Astrocyte (in vitro differentiated cells and primary cell): ENCODE data around the gene ARPC4. TPM values are rescaled to one million over a fixed set of nuclear protein-coding genes. Genes with fewer than 3 reads are reported as not detected.
A peak's percentile ranks its signal among the peaks of the same experiment; 100 is the strongest.

ENCODE experiments used
- DNase-seq: peaks from one replicate; pipeline ENCODE4 v3.0.0-alpha.2; 2010; ENCODE audit warnings: low read depth
- FAIRE-seq: peaks from 2 replicates; lab custom pipeline; 2011; peaks lifted over from hg19 to GRCh38; lab: Jason Lieb, UNC
- H2AFZ ChIP-seq: 2 replicates; pipeline ENCODE4 v1.6.0; 2012; ENCODE audit warnings: low read depth, low read length, inconsistent platforms
- H3K27ac ChIP-seq: 2 replicates; pipeline ENCODE4 v1.5.1; 2011; ENCODE audit warnings: low read depth, low read length, inconsistent platforms
- H3K27me3 ChIP-seq: 2 replicates; pipeline ENCODE4 v1.6.0; 2011; ENCODE audit warnings: low read length, inconsistent platforms; ENCODE audit not compliant: insufficient read depth
- H3K36me3 ChIP-seq: 2 replicates; pipeline ENCODE4 v1.5.1; 2011; ENCODE audit warnings: low read length, inconsistent platforms; ENCODE audit not compliant: insufficient read depth
- H3K4me1 ChIP-seq: 2 replicates; pipeline ENCODE4 v1.5.1; 2011; ENCODE audit warnings: low read length, inconsistent platforms; ENCODE audit not compliant: insufficient read depth
- H3K4me2 ChIP-seq: 2 replicates; pipeline ENCODE4 v1.6.0; 2012; ENCODE audit warnings: low read length, inconsistent platforms
- H3K4me3 ChIP-seq: 2 replicates; pipeline ENCODE4 v1.5.1; 2011; ENCODE audit warnings: low read depth, mild to moderate bottlenecking, low read length, inconsistent platforms; ENCODE audit not compliant: insufficient read depth
- H3K79me2 ChIP-seq: 2 replicates; pipeline ENCODE4 v1.6.0; 2012; ENCODE audit warnings: mild to moderate bottlenecking, low read length, inconsistent platforms; ENCODE audit not compliant: insufficient read depth
- H3K9ac ChIP-seq: 2 replicates; pipeline ENCODE4 v1.6.0; 2012; ENCODE audit warnings: mild to moderate bottlenecking, low read length, inconsistent platforms
- H3K9me3 ChIP-seq: 2 replicates; pipeline ENCODE4 v1.5.1; 2012; ENCODE audit warnings: low read depth, mild to moderate bottlenecking, low read length, inconsistent platforms; ENCODE audit not compliant: insufficient read depth
- H4K20me1 ChIP-seq: 2 replicates; pipeline ENCODE4 v1.6.0; 2012; ENCODE audit warnings: low read length, inconsistent platforms; ENCODE audit not compliant: insufficient read depth
- H3K27ac Mint-ChIP-seq: one replicate; pipeline ENCODE4 v1.8.0; 2021; ENCODE audit warnings: mild to moderate bottlenecking, mixed read lengths; ENCODE audit not compliant: unreplicated experiment
- H3K27me3 Mint-ChIP-seq: one replicate; pipeline ENCODE4 v1.8.0; 2021; ENCODE audit warnings: low read depth, mixed read lengths; ENCODE audit not compliant: unreplicated experiment
- H3K36me3 Mint-ChIP-seq: one replicate; pipeline ENCODE4 v1.8.0; 2021; ENCODE audit warnings: low read depth, mixed read lengths; ENCODE audit not compliant: unreplicated experiment
- H3K4me1 Mint-ChIP-seq: one replicate; pipeline ENCODE4 v1.8.0; 2021; ENCODE audit warnings: low read depth, mixed read lengths; ENCODE audit not compliant: unreplicated experiment
- H3K4me3 Mint-ChIP-seq: one replicate; pipeline ENCODE4 v1.8.0; 2021; ENCODE audit warnings: mild to moderate bottlenecking, moderate library complexity, mixed read lengths; ENCODE audit not compliant: unreplicated experiment
- H3K9me3 Mint-ChIP-seq: one replicate; pipeline ENCODE4 v1.8.0; 2021; ENCODE audit warnings: mild to moderate bottlenecking, mixed read lengths; ENCODE audit not compliant: unreplicated experiment
- EZH2 ChIP-seq: IDR thresholded peaks from 2 replicates; pipeline ENCODE4 v1.6.1; 2012; ENCODE audit warnings: mild to moderate bottlenecking, low read length, inconsistent platforms; ENCODE audit not compliant: insufficient read depth
- total RNA-seq: library from RNA; stranded (reverse); gene quantifications from 2 replicates; pipeline ENCODE4 v1.2.1, GENCODE V29; 2021
- TF ChIP-seq, protein P1 (sequence below): IDR thresholded peaks from 2 replicates; pipeline ENCODE4 v1.5.1; 2011; ENCODE audit warnings: low read depth, mild to moderate bottlenecking, inconsistent platforms, low read length, moderate library complexity; ENCODE audit not compliant: insufficient read depth

ARPC4 gene
- total RNA-seq, 1 donor from 2014 or later, result 205 TPM

DNA sequence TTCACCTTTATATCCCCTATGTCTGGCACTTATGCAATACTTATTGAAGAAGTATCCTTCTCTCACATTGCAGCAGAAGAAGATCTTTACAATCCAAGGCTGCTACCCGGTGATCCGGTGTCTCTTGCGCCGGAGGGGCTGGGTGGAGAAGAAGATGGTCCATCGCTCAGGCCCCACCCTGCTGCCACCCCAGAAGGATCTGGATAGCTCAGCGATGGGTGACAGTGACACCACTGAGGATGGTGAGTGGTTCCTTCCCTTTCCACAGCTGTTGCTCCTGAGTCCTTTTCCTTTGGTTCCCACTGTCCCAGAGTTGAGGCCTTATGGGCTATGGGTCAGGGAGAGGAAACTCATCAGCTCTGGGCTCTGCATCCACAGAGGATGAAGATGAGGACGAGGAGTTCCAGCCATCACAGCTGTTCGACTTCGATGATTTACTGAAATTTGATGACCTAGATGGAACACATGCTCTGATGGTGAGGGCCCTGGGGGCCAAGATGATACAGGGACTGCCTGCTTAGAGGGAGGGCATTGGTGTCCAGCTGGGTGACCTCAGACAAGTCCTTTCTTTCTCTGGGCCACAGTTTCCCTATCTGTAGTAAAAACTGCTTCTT, 20.1 kb downstream of the ARPC4 start:
- H2AFZ ChIP-seq, result no peak overlapping the region
- Mint-ChIP-seq H3K36me3 (peaks cover 12% of the 10 kb centered on the region), H3K27me3 (no peaks in the 10 kb centered on the region), H3K9me3 (no peaks in the 10 kb centered on the region), H3K27ac (no peak overlapping the region), H3K4me1 (peaks cover 21% of the 10 kb centered on the region), H3K4me3 (no peak overlapping the region)
- H3K79me2 ChIP-seq, result no peaks in the 10 kb centered on the region
- peaks cover 11% of the 10 kb centered on the region for H3K4me1 ChIP-seq
- H3K4me3 ChIP-seq, result no peak overlapping the region
- H3K36me3 ChIP-seq, result no peaks in the 10 kb centered on the region
- DNase-seq, result no peak
- no peak for TF ChIP-seq EZH2
- TF ChIP-seq, protein P1, sequence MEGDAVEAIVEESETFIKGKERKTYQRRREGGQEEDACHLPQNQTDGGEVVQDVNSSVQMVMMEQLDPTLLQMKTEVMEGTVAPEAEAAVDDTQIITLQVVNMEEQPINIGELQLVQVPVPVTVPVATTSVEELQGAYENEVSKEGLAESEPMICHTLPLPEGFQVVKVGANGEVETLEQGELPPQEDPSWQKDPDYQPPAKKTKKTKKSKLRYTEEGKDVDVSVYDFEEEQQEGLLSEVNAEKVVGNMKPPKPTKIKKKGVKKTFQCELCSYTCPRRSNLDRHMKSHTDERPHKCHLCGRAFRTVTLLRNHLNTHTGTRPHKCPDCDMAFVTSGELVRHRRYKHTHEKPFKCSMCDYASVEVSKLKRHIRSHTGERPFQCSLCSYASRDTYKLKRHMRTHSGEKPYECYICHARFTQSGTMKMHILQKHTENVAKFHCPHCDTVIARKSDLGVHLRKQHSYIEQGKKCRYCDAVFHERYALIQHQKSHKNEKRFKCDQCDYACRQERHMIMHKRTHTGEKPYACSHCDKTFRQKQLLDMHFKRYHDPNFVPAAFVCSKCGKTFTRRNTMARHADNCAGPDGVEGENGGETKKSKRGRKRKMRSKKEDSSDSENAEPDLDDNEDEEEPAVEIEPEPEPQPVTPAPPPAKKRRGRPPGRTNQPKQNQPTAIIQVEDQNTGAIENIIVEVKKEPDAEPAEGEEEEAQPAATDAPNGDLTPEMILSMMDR, result no peak
- no peak overlapping the region for H3K9ac ChIP-seq
- no peak overlapping the region for H3K4me2 ChIP-seq
- no peak for FAIRE-seq
- H3K27ac ChIP-seq, result no peak overlapping the region
- peaks cover 7% of the 10 kb centered on the region for H4K20me1 ChIP-seq
- H3K9me3 ChIP-seq, result no peaks in the 10 kb centered on the region
- H3K27me3 ChIP-seq, result no peaks in the 10 kb centered on the region

DNA sequence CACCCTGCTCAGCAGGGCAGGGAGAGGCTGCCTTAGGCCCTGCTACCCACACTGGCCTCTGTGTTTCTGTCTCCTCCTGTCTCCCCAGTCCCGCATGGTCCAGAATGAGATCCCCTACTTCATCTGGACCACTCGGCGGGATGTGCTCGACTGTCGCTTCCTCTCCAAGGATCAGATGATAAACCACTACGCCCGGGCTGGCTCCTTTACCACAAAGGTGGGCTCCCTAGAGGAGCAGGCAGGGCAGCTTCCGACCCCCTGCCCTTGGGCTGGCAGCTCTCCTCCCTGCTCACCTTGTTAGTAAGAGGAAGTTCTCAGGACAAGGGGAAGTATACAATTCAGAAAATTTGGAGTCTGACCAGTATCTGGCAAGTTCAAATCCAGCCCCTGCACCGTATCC, 23.1 kb downstream of the ARPC4 start:
- Histone ChIP-seq H3K9me3 (no peaks in the 10 kb centered on the region), H3K9ac (no peak overlapping the region), H3K4me1 (no peaks in the 10 kb centered on the region), H4K20me1 (no peaks in the 10 kb centered on the region), H3K27me3 (no peaks in the 10 kb centered on the region), H2AFZ (no peak overlapping the region), H3K36me3 (no peaks in the 10 kb centered on the region), H3K4me3 (no peak overlapping the region), H3K79me2 (no peaks in the 10 kb centered on the region), H3K27ac (no peak overlapping the region), H3K4me2 (no peak overlapping the region)
- Mint-ChIP-seq H3K27me3 (no peaks in the 10 kb centered on the region), H3K4me3 (peak overlapping the region; percentile 5), H3K36me3 (peaks cover 20% of the 10 kb centered on the region), H3K4me1 (peaks cover 2% of the 10 kb centered on the region), H3K27ac (no peak overlapping the region), H3K9me3 (peaks cover 2% of the 10 kb centered on the region)
- DNase-seq (no peak), FAIRE-seq (no peak)
- no peak for TF ChIP-seq EZH2
- TF ChIP-seq, protein P1, result no peak

DNA sequence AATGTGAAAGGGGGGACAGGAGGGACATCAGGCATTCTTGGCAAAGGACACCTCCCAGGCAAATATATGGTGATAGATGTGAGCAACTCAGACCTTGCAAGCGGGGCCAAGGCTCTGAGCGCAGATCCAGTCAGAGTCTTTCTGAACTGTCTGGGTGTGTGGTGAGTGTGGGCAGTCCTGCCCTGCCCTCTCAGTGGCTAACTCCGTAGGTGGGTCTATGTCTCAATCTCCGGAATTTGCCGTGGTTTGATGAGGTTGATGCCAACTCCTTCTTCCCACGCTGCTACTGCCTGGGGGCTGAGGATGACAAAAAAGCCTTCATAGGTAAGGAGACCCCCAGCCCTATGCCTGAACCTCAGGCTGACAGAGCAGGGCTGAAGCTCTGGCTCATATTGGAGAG, 24.6 kb downstream of the ARPC4 start:
- H3K36me3 ChIP-seq, result no peaks in the 10 kb centered on the region
- Mint-ChIP-seq H3K27me3 (no peaks in the 10 kb centered on the region), H3K27ac (no peak overlapping the region), H3K9me3 (peaks cover 2% of the 10 kb centered on the region), H3K4me3 (no peak overlapping the region), H3K36me3 (peaks cover 22% of the 10 kb centered on the region), H3K4me1 (no peaks in the 10 kb centered on the region)
- no peak overlapping the region for H2AFZ ChIP-seq
- H3K27ac ChIP-seq, result no peak overlapping the region
- no peak for TF ChIP-seq EZH2
- TF ChIP-seq, protein P1, result no peak
- no peak overlapping the region for H3K4me3 ChIP-seq
- no peak overlapping the region for H3K9ac ChIP-seq
- no peak overlapping the region for H3K4me2 ChIP-seq
- FAIRE-seq (no peak), DNase-seq (no peak)
- no peaks in the 10 kb centered on the region for H3K4me1 ChIP-seq
- no peaks in the 10 kb centered on the region for H4K20me1 ChIP-seq
- H3K79me2 ChIP-seq, result no peaks in the 10 kb centered on the region
- no peaks in the 10 kb centered on the region for H3K27me3 ChIP-seq
- no peaks in the 10 kb centered on the region for H3K9me3 ChIP-seq
